Stimulated activated CD4-positive, alpha-beta T cell treated with anti-CD3 and anti-CD28 coated beads, TNF-alpha, amount 100 ng/mL, for 1 hour (primary cell): ENCODE data around the gene COASY.

Experiments used
- DNase-seq, 3 donors: peaks; one replicate each; pipeline ENCODE4 v3.0.0-alpha.2; 2020; ENCODE audit warnings: low read depth in 3 of 3, low spot score in 1 of 3

Gene COASY

DNA sequence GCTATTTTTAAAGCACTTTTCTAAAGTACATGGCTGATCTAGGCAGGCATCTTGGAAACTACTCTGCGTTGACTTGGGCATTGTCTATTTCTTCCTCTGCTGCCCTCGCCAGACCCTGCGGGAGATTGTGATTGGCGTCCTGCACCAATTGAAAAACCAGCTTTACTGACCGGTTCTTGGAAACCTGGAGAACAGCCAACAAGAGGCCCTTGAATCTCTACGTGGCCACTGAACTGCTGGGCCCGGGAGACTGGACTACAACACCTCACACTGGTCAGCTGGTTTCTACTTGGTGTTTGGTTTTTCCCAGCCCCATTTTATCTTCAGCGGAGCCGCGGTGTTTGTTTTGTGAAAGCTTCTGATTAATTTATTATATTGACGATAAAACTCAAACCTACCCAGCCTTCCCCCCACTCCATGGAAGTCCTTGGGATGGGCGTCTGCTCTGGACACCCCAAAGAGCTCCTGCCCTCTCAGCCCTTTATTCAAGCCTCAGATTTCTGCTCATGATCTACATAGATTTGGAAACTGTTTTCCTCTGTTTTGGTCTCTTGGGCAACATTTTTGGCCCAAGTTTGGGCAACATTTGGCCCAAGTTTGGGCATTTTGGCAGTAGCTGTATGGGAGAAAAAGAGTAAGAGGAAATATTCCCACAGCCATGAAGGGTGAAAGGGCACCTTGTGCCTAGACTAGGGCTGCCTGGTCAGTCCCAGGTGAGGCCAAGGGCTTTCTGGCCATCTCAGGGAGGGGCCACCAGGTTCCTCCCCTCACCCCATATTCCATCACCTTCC, 9.7 kb downstream of the COASY start:
- DNase-seq: no peak

DNA sequence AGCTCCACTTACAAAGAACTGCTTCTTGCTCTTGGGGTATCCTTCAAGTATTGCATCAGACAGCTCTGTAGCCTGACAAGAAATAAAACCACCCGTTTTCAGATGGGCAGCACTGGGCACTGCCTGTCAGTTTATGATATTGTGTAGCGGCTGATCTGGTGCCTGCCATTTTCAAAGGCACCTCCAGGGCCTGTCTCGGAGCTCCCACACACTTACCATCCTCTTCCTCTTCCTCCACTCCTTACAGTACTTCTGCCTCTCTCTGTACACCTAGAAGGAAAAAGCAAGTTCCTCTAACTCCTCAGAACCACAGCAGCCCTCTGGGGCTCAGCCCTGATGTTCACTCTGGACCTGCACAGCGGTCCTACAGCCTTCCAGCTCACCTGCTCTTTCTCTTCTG, 11.1 kb downstream of the COASY start:
- DNase-seq: no peak

DNA sequence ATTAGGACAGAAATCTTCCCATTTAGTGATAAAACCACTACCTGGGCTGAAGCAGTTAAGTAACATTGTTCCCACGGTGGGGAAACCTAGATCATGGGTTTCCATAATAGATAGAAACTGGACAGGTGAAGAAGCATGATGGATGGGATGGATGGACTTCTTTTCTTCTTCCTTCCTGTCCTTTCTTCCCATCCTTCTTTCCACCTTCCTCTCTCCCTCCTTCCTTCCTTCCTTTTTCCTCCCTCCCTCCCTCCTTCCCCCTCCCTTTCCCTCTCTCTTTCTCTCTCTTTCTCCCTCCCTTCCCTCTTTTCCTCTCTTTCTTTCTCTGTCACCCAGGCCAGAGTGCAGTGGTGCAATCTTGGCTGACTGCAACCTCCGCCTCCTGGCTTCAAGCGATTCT, 12.5 kb downstream of the COASY start:
- DNase-seq: no peak

DNA sequence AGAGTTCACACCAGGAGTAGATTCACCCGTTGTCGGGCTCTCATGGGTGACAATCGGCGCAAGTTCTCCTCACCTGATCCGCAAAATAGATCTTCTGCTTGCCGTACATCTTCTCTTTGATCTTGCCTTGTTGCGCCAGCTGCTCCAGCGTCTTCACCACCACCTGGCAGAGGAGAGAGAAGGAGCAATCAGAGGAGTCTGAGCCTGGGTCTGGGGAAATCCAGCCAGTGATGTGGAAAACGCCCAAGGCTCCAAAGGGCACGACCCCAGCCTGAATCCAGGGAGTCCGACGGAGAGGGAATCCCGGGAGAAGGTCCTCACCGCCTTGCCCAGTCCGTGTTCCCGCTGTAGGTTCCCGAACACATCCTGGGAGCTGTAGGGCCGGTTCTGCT, 15.2 kb downstream of the COASY start:
- DNase-seq: no peak

DNA sequence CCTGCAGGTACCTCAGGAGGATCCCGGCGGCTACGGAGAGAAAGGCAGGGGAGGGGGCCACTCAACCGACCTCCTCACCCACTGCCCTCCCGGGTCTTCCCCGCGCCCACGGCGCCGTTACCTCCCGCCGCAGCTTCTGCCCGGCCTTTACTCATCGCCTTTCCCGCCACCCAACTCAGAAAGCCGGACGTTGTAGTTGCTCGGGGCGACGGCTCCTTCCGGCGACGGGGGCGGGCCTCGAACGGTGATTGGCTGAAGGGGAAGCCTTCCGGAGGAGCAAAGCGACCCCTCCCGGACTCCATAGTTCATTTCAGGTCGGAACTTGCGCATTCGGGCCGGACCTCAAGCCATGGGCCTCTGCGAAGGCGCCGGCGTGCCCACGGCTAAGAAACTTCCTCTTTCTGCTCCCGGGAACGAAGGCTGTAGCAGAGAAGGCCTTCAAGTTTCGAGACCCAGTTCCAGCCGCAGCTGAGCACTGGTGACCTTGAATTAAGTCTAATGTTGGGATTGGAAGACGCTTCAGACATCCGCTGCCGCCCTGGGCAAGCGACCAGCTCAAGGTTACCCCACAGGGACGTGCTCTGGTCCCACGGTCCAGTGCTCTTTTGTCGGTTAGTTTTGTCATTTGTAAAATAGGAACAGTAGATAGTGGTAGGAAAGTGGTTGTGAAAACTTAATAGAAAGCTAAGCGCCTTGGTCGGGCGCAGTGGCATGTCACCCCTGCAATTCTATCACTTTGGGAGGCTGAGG, 15.8 kb downstream of the COASY start, which contains the start of gene PSMC3IP:
Gene PSMC3IP (minus strand): TSS at position 198 of the 750 bp plus-strand sequence. CDS start 43 bp downstream, at position 155.
- DNase-seq: peak; percentile 78 to 86 (median 80)

DNA sequence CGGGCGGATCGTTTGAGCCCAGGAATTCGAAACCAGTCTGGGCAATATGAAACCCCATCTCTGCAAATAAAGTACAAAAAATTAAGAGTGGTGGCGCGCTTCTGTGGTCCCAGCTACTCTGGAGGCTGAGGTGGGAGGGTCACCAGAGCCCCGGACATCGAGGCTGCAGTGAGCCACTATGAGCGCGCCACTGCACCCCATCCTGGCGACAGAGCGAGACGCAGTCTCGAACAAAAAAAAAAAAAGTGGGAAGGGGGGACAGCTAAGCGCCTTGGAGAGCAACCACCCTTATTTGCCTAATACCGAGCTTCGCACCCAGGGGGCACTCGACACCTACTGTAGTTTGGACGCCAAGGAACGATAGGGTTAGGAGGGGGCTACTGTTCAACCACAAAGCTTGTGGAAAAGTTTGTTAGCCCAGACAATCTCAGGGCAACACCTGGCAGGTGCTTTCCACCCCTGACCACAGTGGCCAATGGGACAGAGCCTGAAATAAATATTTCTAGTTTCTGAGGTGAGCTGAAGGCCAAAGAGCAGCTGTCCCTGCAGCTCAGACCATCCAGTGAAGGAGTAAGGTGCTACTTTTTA, 16.4 kb downstream of the COASY start:
- peak in 1 of 3 donors; percentile 65 for DNase-seq

DNA sequence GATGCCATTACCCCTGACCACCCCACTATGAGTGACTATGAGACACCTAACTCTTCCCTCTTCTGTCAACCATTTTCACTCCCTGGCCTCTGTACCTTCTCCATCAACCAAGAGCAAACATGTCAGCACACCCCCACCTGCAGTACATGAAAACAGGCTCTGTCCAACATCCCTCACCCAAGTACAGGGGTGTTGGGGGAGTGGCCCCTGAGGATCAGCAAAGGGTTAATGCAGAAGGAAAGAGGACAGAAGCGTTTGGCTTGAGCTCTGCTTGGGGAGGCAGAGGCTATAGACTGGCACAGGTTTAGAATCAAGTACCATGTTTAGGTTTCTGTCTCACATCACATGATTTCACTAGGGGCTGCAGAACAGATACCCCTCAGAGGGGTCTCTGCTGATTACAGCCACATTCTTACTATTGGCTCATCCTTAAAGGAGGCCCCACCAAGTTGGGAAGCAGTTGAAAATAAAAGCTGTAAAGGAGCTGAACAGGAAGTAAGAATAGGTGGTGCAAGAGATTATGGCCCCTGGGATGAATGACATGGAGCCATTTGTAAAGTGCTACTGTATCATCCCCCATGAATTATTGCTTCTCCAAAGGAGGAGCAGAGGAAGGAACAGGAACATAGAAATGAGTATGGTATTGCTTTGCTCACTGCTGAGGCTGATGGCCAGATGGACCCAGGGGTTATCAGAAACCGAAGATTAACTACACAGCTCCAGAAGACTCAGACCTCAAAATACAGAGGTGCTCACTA, 18.0 kb downstream of the COASY start:
- no peak for DNase-seq

DNA sequence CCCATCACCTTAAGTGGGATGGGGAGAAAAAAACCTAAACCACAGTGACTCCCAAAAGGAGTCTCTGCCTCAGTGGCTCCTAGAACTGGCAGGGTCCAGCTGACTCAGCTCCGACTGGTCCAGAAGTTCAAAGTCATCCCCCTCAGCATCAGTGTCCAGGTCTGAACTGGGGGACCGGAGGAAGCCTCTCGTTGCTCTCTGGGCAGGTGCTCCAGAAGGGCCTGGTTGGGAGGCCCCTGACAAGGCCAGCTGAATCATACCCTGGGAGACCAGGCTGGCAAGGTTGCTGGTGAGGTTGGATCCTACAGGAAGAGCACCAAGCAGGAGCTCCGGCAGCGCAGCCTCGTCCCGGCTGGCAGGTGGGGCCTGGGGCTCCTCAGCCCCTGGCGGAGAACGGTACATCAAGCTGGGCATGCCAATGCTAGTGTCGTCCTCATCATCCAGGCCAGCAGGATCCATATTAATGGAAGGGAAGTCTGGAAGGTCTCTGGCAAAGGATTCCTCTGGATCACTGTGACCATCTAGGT, 19.9 kb downstream of the COASY start:
- DNase-seq: no peak

DNA sequence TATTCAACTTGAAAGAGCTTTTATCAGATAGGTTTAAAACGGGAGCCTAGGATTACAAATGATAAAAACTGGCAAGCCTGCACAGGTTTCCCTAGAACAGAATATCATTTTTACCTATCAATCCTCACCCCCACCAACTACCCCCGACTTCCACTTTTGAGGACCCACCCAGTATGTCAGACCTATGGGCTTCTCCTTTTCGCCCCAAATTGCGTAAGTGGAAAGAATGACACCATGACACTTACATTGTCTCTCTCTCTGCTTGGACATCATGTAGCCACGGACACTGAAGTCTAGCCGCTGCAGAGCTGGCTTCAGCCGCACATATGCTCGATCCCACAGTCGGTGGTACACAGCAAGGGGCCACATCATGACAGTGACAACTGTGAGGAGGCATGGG, 22.9 kb downstream of the COASY start:
- no peak for DNase-seq

DNA sequence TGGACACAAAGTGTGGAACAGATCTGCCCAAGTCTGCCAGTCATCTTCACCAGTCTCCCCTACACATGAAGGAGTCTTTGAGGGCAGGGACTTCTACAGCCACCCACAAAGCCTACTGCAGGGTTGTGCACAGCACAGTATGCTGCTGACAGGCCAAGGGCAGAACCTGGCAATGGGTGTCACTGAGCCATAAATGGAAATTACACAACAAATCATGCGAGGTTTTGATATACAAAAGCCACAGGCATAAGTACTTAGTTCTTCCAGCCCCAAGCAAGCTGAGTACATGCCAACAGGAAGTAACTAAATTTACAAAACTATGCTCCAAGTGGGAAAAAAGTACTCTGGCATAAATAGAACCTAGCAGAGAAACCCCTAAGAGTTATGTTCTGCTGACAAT, 23.4 kb downstream of the COASY start:
- DNase-seq: no peak

DNA sequence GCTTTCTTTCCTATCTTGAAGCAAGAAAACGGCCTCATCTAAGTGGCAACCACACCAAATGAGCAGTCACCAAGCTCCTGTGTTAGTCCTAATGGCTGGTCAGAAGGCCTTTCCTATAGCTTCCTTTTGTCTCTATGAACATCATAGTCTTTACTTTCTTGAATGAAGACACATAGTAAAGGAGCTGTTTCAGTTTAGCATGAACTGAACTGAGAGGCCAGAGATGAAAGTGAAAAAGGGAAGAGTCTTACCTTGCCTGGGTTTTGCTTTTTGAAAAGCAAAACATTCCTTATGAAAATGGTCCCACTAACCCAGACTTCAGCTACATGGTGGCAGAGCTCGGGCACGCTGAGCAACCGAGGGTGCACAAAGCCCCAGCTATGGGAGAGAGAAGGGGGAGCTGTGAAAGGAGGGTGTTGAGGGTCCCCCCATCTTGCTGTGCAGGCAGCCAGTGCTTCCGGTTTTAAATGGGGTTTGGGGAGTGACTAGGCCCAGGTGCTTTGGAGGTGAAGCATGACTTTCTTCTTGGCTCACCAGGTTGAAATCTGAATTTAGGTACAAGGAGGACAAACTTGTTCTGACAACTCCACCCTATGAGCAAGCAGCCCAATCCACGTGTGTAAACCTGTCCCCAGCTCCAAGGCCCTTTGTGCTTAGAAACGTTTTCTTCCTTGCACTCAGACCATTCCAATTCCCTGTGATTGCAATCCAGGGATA, 24.7 kb downstream of the COASY start:
- no peak for DNase-seq

DNA sequence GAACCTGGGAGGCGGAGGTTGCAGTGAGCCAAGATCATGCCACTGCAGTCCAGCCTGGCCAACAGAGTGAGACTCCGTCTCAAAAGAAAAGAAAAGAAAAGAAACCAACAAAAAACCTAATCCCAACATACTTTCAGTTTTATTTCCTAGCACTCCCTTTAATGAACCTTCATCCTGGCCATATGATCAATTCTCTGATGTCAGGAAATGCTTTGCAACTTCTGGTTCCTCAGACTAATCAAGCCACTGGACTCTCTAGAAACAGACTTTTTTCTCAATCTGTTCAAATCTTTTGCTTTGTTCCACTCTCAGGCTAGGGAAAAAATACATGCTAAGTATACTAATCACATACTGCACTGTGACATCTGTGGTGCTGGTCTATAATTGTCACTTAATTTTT, 28.9 kb downstream of the COASY start:
- no peak for DNase-seq

DNA sequence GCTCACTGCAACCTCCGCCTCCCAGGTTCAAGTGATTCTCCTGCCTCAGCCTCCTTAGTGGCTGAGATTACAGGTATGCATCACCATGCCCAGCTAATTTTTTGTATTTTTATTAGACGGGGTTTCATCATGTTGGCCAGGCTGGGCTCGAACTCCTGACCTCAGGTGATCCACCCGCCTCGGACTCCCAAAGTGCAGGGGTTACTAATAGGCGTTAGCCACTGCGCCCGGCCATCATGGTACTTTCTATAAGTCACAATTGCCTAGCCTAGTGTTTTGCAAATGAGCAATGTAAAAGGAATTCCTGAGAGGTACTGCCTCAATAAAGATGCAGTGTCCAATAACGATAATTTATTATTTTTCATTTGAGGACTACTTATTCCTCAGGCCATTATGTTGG, 29.5 kb downstream of the COASY start:
- DNase-seq: no peak

DNA sequence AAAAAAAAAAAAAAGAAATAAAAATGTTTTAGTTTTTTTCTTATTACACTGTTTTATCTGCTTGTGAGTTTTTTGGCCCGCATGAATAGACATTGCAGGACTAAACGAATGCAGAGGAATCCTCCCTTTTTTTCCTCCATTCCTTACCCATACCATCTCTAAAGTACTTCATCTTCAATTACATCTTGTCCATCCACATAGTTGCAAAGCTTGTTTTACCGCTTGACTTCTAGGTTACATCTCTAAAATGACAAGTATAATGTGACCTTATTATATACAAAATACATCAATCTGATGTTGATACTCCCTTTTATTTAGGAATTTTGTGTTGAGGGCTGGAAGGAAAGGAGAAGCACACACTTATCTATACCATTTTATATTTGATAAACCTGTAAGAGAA, 34.4 kb downstream of the COASY start:
- DNase-seq: no peak

DNA sequence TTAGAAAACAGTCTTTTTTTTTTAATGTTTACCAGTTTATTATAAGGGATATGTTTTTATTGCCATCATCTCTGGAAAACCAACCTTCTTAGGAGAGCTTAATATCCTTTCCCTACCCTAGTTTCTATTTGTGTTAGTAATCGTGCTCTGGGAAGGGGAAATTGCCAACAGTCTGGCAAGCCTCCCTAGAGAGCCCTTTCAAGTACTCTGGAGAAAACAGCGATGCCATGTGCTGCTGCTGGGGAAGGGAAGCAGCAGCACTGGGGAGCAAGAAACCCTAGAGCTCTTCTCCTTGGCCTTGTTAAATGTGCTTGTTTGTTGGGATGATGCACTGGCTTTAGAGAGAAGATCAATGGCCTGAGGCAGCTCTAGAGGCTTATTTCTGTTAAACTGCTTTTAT, 37.0 kb downstream of the COASY start:
- DNase-seq: no peak

DNA sequence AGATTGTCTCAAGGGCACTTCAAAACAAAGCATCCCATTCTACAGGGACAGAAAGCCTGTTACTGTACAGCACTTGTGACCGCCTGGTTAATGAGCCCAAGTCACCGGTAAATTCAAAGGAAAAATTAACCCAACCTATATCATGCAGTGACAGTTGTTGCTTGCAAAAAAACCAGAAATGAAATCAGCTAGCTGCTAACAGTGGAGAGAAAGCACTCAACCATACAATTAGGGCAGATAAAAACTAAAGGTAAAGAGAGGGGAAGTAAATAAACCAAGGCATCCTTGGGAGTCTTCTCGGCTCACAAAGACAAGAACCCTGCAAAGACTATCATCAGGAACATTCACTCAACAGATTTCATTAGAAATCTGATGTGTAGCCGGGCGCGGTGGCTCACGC, 41.4 kb downstream of the COASY start:
- no peak for DNase-seq

DNA sequence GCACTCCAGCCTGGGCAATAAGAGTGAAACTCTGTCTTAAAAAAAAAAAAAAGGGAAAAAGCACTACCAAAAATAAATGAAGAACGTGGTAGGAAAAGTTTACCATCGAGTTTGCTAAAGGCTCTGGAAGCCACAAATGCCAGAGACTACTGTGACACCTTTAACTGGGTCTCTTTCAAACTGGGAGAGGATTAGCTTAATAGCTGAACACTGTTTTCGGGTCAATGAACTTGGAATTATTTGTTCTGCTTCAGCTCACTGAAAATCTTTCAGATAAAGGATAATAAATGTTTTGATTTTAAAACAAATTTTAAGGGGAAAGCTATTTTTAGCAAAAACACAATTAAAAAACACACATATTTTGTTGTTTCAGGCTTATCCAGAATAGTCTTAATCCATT, 45.8 kb downstream of the COASY start:
- DNase-seq: no peak

DNA sequence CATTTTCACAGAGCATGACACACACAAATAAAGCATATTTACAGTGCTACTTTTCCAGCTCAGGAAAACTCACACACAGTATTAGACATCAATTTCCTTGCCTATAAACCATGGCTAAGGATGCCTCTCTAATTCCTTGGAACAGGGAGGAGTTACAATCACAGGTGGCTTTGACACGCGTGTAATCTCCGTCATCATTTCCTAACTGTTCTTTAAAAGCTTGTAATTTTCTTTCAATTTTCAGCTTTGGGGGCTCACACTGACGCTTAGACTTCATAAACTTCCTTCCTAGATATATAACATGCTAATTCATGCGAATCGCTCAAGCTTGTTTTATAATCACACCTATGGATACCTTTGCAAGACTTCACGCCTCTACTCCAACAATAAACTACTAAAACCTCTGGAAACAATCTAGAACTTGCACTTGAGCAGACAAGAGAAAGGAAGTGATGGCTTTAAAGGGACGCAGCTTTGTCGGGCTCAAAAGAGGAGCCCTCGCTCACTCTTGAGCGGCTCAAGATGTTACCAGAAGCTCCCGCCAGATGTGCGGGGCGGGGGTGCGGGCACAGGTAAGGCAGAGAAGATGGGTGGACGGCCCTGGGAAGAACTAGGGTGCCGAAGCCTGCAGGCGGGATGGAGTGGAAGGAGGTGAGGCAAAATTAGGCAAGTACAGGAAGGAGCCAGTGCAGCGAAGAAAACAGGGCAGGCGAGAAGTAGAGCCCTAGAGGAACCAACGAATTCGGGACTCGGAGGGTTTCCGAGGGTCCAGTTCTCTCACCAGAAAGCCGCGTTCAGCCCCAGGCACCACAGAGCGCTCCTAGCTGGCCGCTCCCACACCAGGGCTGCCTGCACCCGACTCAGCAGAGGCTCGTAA, 46.6 kb downstream of the COASY start:
- DNase-seq: no peak

DNA sequence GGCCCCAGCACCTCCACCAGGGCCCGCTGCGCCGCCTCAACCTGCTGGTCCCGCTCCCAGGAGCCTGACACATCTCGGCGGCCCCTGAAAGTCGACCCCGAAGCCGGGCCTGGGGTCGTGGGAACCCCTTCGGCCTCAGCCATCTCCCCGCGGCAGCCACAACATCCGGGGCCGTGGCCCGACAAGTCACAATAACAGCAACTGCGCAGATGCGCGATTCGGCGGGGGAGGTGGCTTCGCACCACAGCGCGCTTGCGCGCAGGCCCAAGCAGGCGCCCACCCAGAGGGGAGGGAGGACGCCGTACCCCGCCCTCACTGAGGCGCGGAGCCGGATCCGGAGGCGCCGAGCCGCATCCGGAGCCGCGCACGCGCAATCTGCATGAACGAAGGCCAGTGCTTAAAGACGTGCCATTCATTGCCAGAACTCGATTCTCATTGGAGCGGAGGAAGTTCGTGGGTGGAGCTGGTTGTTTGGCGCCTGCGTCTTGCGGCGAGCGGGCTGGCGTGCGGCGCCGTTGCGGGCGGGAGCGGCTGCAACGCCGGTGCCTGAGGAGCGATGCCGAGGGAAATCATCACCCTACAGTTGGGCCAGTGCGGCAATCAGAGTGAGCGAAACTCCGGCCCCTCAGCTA, 47.4 kb downstream of the COASY start, which contains the start of the genes RETREG3 and TUBG1:
Gene RETREG3 (minus strand): TSS at position 193 of the 632 bp plus-strand sequence. CDS start 50 bp downstream, at position 143.
Gene TUBG1 (plus strand): TSS at position 502 of the 632 bp plus-strand sequence. CDS start 55 bp downstream, at position 557.
- peak; percentile 96 to 99 (median 98) for DNase-seq
